Transverse colon (tissue), 4 donors: Measurements from ENCODE around the gene CST4. TPM values are rescaled to one million over a fixed set of nuclear protein-coding genes. Genes with fewer than 3 reads are reported as not detected.
A peak's percentile ranks its signal among the peaks of the same experiment; 100 is the strongest.

Experiments used
- DNase-seq: peaks from one replicate; pipeline ENCODE4 v3.0.0-alpha.2; 2019
- H3K27ac ChIP-seq, 4 donors: fragments of 200-600 bp; sonication (generic); 2 replicates each; pipeline ENCODE4 v1.5.1; 2016 to 2018; ENCODE audit warnings: inconsistent platforms in 4 of 4
- H3K27me3 ChIP-seq: fragments of 200-600 bp; sonication (generic); 2 replicates; pipeline ENCODE4 v1.5.1; 2017; ENCODE audit warnings: inconsistent platforms
- H3K36me3 ChIP-seq, 4 donors: fragments of 200-600 bp; sonication (generic); 2 replicates each; pipeline ENCODE4 v1.5.1; 2017 to 2019; ENCODE audit warnings: inconsistent platforms in 4 of 4
- H3K4me1 ChIP-seq, 4 donors: fragments of 200-600 bp; sonication (generic); 2 replicates each; pipeline ENCODE4 v1.5.1; 2017 to 2020; ENCODE audit warnings: inconsistent platforms in 4 of 4
- H3K4me3 ChIP-seq, 4 donors: fragments of 200-600 bp; sonication (generic); 1 replicate in 1 of 4; 2 replicates in 3 of 4; pipeline versions ENCODE4 v1.5.1 to v1.6.1; 2017 to 2019; ENCODE audit warnings: inconsistent platforms in 4 of 4
- H3K9me3 ChIP-seq, 2 donors: fragments of 200-600 bp; sonication (generic); 2 replicates each; pipeline ENCODE4 v1.5.1; 2017 to 2019; ENCODE audit warnings: inconsistent platforms in 2 of 2
- CTCF ChIP-seq, 5 experiments: fragments of 200-600 bp in 3 of 5; fragments of 450-650 bp in 2 of 5; sonication (generic) in 3 of 5; IDR thresholded peaks; 1 replicate in 2 of 5; 2 replicates in 3 of 5; pipeline ENCODE4 v1.5.1; 2016 to 2017; ENCODE audit warnings: antibody characterized with exemption in 5 of 5, inconsistent platforms in 3 of 5, mild to moderate bottlenecking in 2 of 5, moderate library complexity in 1 of 5
- EP300 ChIP-seq: sonication (generic); formaldehyde crosslinking; IDR thresholded peaks from one replicate; pipeline ENCODE4 v1.6.1; 2017; ENCODE audit warnings: antibody characterized with exemption, low read depth
- POLR2A ChIP-seq: fragments of 450-650 bp; IDR thresholded peaks from one replicate; pipeline ENCODE4 v1.6.1; 2016; ENCODE audit warnings: antibody characterized with exemption, mild to moderate bottlenecking, moderate library complexity
- POLR2AphosphoS5 ChIP-seq, 3 donors: sonication (generic); formaldehyde crosslinking; IDR thresholded peaks; one replicate each; pipeline ENCODE4 v1.6.1; 2016; ENCODE audit warnings: antibody characterized with exemption in 3 of 3
- WGBS, 2 donors: methylation state at CpG; one replicate each; pipeline ENCODE4 v1.1.5; 2018; ENCODE audit warnings: low coverage in 1 of 2; 5-methylcytosine and 5-hydroxymethylcytosine counted together
- in situ Hi-C, 4 donors: fragments of 200-750 bp; cut with MboI; loops; one replicate each; pipeline versions ENCODE4 v1.15.0 to v1.15.1; 2017; ENCODE audit warnings: low sequenced_read_pairs in 3 of 4, low pct_ligation_motif_present in 1 of 4, low pct_unique_long_range_greater_than_20kb in 1 of 4
- intact Hi-C: fragments of 100-400 bp; cut with DNase I; formaldehyde crosslinking; loops from one replicate; pipeline ENCODE4 v1.15.1; 2023; ENCODE audit warnings: low total_unique reads
- total RNA-seq, 4 donors: library from RNA; depleted of rRNA; stranded (reverse); fragments of >200 nt; gene quantifications; one replicate each; pipeline ENCODE4 v1.1.0, GENCODE V29; 2016

Gene CST4
- total RNA-seq, 4 donors from 2014 or later: not detected

GRCh38 chr20:23644164-23644563 is 44.7 kb downstream of the CST4 start:
- Histone ChIP-seq H3K9me3 (no peaks in the 10 kb centered on the region), H3K27me3 (no peaks in the 10 kb centered on the region), H3K4me1 (peaks cover 0 to 9% (median 2%) of the 10 kb centered on the region in 4 donors), H3K36me3 (no peaks in the 10 kb centered on the region), H3K4me3 (no peak overlapping the region), H3K27ac (no peak overlapping the region)
- 90% methylated on average over 7 of the region's 7 CpGs; no CpG with 5 or more reads in 1 of the 2 donors for WGBS, 2 donors
- intact Hi-C loops: no loop called here
- DNase-seq: no peak
- in situ Hi-C loops: no loop called here
- TF ChIP-seq POLR2A (no peak), CTCF (IDR thresholded peaks at IDR 0.05) (no peak), POLR2AphosphoS5 (IDR thresholded peaks at IDR 0.05) (no peak), EP300 (no peak)

GRCh38 chr20:23643659-23644058 is 45.2 kb downstream of the CST4 start:
- TF ChIP-seq POLR2A (no peak), EP300 (no peak), CTCF (IDR thresholded peaks at IDR 0.05) (no peak), POLR2AphosphoS5 (IDR thresholded peaks at IDR 0.05) (no peak)
- Histone ChIP-seq H3K27ac (no peak overlapping the region), H3K4me3 (no peak overlapping the region), H3K4me1 (peaks cover 0 to 13% (median 2%) of the 10 kb centered on the region in 4 donors), H3K9me3 (no peaks in the 10 kb centered on the region), H3K36me3 (no peaks in the 10 kb centered on the region), H3K27me3 (no peaks in the 10 kb centered on the region)
- in situ Hi-C loops (no loop called here), intact Hi-C loops (no loop called here)
- WGBS, 2 donors: 74 to 75% methylated on average over 6 of the region's 6 CpGs
- DNase-seq: no peak

GRCh38 chr20:23641936-23642751 is 46.7 kb downstream of the CST4 start:
- intact Hi-C loops (no loop called here), in situ Hi-C loops (no loop called here)
- H3K27ac ChIP-seq: peak overlapping the region; percentile 12 to 53 (median 32)

More at GRCh38 chr20:23641936-23642751, 46.7 kb downstream of the CST4 start:
- peak in 1 of 3 donors; percentile 34 for TF ChIP-seq POLR2AphosphoS5 (IDR thresholded peaks at IDR 0.05)
- no peak for TF ChIP-seq CTCF (IDR thresholded peaks at IDR 0.05)
- TF ChIP-seq EP300: no peak
- no peak for TF ChIP-seq POLR2A
- Histone ChIP-seq H3K4me3 (no peak overlapping the region), H3K4me1 (peaks cover 0 to 14% (median 2%) of the 10 kb centered on the region in 4 donors), H3K36me3 (no peaks in the 10 kb centered on the region), H3K9me3 (no peaks in the 10 kb centered on the region), H3K27me3 (no peaks in the 10 kb centered on the region)
- DNase-seq: no peak
- 65 to 71% methylated on average over 6 to 12 of the region's 12 CpGs for WGBS, 2 donors
